ENCODE measurements around the gene KAZN.

KAZN gene

GRCh38 chr1:14590411-14591180 is 7.9 kb upstream of the KAZN start:
- no peak for DNase-seq (ENCODE audit: low read depth)

- no peak for DNase-seq (ENCODE audit: low read depth)
Measured at GRCh38 chr1:14591600-14591999, 6.9 kb upstream of the KAZN start.

- no peak for DNase-seq (ENCODE audit: low read depth)
Measured at GRCh38 chr1:14592004-14592631, 6.4 kb upstream of the KAZN start.

GRCh38 chr1:14593302-14593701 is 5.2 kb upstream of the KAZN start:
- no peak for DNase-seq (ENCODE audit: low read depth)

GRCh38 chr1:14594045-14594444 is 4.4 kb upstream of the KAZN start:
- no peak for DNase-seq (ENCODE audit: low read depth)

GRCh38 chr1:14596591-14596990 is 1.9 kb upstream of the KAZN start:
- DNase-seq (ENCODE audit: low read depth): no peak

- no peak for DNase-seq (ENCODE audit: low read depth)
Measured at GRCh38 chr1:14597343-14598006, 1.0 kb upstream of the KAZN start.

- no peak for DNase-seq (ENCODE audit: low read depth)
Measured at GRCh38 chr1:14598007-14598497, 433 bp upstream of the KAZN start.

GRCh38 chr1:14599183-14599791 is 802 bp downstream of the KAZN start:
- DNase-seq (ENCODE audit: low read depth): no peak

GRCh38 chr1:14599800-14600199 is 1.3 kb downstream of the KAZN start:
- no peak for DNase-seq (ENCODE audit: low read depth)

- no peak for DNase-seq (ENCODE audit: low read depth)
Measured at GRCh38 chr1:14600405-14601112, 2.1 kb downstream of the KAZN start.

GRCh38 chr1:14602136-14602535 is 3.7 kb downstream of the KAZN start:
- no peak for DNase-seq (ENCODE audit: low read depth)

- DNase-seq (ENCODE audit: low read depth): no peak
Measured at GRCh38 chr1:14603645-14604044, 5.2 kb downstream of the KAZN start.

GRCh38 chr1:14604414-14604813 is 5.9 kb downstream of the KAZN start:
- no peak for DNase-seq (ENCODE audit: low read depth)

GRCh38 chr1:14605945-14606344 is 7.5 kb downstream of the KAZN start:
- DNase-seq (ENCODE audit: low read depth): no peak

GRCh38 chr1:14606632-14607031 is 8.1 kb downstream of the KAZN start:
- DNase-seq (ENCODE audit: low read depth): no peak

GRCh38 chr1:14607295-14607694 is 8.8 kb downstream of the KAZN start:
- DNase-seq (ENCODE audit: low read depth): no peak

GRCh38 chr1:14608308-14608707 is 9.8 kb downstream of the KAZN start:
- DNase-seq (ENCODE audit: low read depth): no peak

- no peak for DNase-seq (ENCODE audit: low read depth)
Measured at GRCh38 chr1:14610761-14611160, 12.3 kb downstream of the KAZN start.

GRCh38 chr1:14611792-14612191 is 13.3 kb downstream of the KAZN start:
- DNase-seq (ENCODE audit: low read depth): no peak

- no peak for DNase-seq (ENCODE audit: low read depth)
Measured at GRCh38 chr1:14612256-14612655, 13.8 kb downstream of the KAZN start.

- no peak for DNase-seq (ENCODE audit: low read depth)
Measured at GRCh38 chr1:14613926-14614325, 15.4 kb downstream of the KAZN start.
